Astrocyte (in vitro differentiated cells and primary cell): ENCODE measurements around the gene RAB11FIP3. TPM values are rescaled to one million over a fixed set of nuclear protein-coding genes. Genes with fewer than 3 reads are reported as not detected.

Source experiments
- DNase-seq: peaks from one replicate; pipeline ENCODE4 v3.0.0-alpha.2; 2010; ENCODE audit warnings: low read depth
- FAIRE-seq: peaks from 2 replicates; lab custom pipeline; 2011; peaks lifted over from hg19 to GRCh38; lab: Jason Lieb, UNC
- H2AFZ ChIP-seq: 2 replicates; pipeline ENCODE4 v1.6.0; 2012; ENCODE audit warnings: low read depth, low read length, inconsistent platforms
- H3K27ac ChIP-seq: 2 replicates; pipeline ENCODE4 v1.5.1; 2011; ENCODE audit warnings: low read depth, low read length, inconsistent platforms
- H3K27me3 ChIP-seq: 2 replicates; pipeline ENCODE4 v1.6.0; 2011; ENCODE audit warnings: low read length, inconsistent platforms; ENCODE audit not compliant: insufficient read depth
- H3K36me3 ChIP-seq: 2 replicates; pipeline ENCODE4 v1.5.1; 2011; ENCODE audit warnings: low read length, inconsistent platforms; ENCODE audit not compliant: insufficient read depth
- H3K4me1 ChIP-seq: 2 replicates; pipeline ENCODE4 v1.5.1; 2011; ENCODE audit warnings: low read length, inconsistent platforms; ENCODE audit not compliant: insufficient read depth
- H3K4me2 ChIP-seq: 2 replicates; pipeline ENCODE4 v1.6.0; 2012; ENCODE audit warnings: low read length, inconsistent platforms
- H3K4me3 ChIP-seq: 2 replicates; pipeline ENCODE4 v1.5.1; 2011; ENCODE audit warnings: low read depth, mild to moderate bottlenecking, low read length, inconsistent platforms; ENCODE audit not compliant: insufficient read depth
- H3K79me2 ChIP-seq: 2 replicates; pipeline ENCODE4 v1.6.0; 2012; ENCODE audit warnings: mild to moderate bottlenecking, low read length, inconsistent platforms; ENCODE audit not compliant: insufficient read depth
- H3K9ac ChIP-seq: 2 replicates; pipeline ENCODE4 v1.6.0; 2012; ENCODE audit warnings: mild to moderate bottlenecking, low read length, inconsistent platforms
- H3K9me3 ChIP-seq: 2 replicates; pipeline ENCODE4 v1.5.1; 2012; ENCODE audit warnings: low read depth, mild to moderate bottlenecking, low read length, inconsistent platforms; ENCODE audit not compliant: insufficient read depth
- H4K20me1 ChIP-seq: 2 replicates; pipeline ENCODE4 v1.6.0; 2012; ENCODE audit warnings: low read length, inconsistent platforms; ENCODE audit not compliant: insufficient read depth
- H3K27ac Mint-ChIP-seq: one replicate; pipeline ENCODE4 v1.8.0; 2021; ENCODE audit warnings: mild to moderate bottlenecking, mixed read lengths; ENCODE audit not compliant: unreplicated experiment
- H3K27me3 Mint-ChIP-seq: one replicate; pipeline ENCODE4 v1.8.0; 2021; ENCODE audit warnings: low read depth, mixed read lengths; ENCODE audit not compliant: unreplicated experiment
- H3K36me3 Mint-ChIP-seq: one replicate; pipeline ENCODE4 v1.8.0; 2021; ENCODE audit warnings: low read depth, mixed read lengths; ENCODE audit not compliant: unreplicated experiment
- H3K4me1 Mint-ChIP-seq: one replicate; pipeline ENCODE4 v1.8.0; 2021; ENCODE audit warnings: low read depth, mixed read lengths; ENCODE audit not compliant: unreplicated experiment
- H3K4me3 Mint-ChIP-seq: one replicate; pipeline ENCODE4 v1.8.0; 2021; ENCODE audit warnings: mild to moderate bottlenecking, moderate library complexity, mixed read lengths; ENCODE audit not compliant: unreplicated experiment
- H3K9me3 Mint-ChIP-seq: one replicate; pipeline ENCODE4 v1.8.0; 2021; ENCODE audit warnings: mild to moderate bottlenecking, mixed read lengths; ENCODE audit not compliant: unreplicated experiment
- EZH2 ChIP-seq: IDR thresholded peaks from 2 replicates; pipeline ENCODE4 v1.6.1; 2012; ENCODE audit warnings: mild to moderate bottlenecking, low read length, inconsistent platforms; ENCODE audit not compliant: insufficient read depth
- total RNA-seq: library from RNA; stranded (reverse); gene quantifications from 2 replicates; pipeline ENCODE4 v1.2.1, GENCODE V29; 2021
- TF ChIP-seq, protein P1 (sequence below): IDR thresholded peaks from 2 replicates; pipeline ENCODE4 v1.5.1; 2011; ENCODE audit warnings: low read depth, mild to moderate bottlenecking, inconsistent platforms, low read length, moderate library complexity; ENCODE audit not compliant: insufficient read depth

The RAB11FIP3 gene
- total RNA-seq, 1 donor from 2014 or later: 21.2 TPM

DNA sequence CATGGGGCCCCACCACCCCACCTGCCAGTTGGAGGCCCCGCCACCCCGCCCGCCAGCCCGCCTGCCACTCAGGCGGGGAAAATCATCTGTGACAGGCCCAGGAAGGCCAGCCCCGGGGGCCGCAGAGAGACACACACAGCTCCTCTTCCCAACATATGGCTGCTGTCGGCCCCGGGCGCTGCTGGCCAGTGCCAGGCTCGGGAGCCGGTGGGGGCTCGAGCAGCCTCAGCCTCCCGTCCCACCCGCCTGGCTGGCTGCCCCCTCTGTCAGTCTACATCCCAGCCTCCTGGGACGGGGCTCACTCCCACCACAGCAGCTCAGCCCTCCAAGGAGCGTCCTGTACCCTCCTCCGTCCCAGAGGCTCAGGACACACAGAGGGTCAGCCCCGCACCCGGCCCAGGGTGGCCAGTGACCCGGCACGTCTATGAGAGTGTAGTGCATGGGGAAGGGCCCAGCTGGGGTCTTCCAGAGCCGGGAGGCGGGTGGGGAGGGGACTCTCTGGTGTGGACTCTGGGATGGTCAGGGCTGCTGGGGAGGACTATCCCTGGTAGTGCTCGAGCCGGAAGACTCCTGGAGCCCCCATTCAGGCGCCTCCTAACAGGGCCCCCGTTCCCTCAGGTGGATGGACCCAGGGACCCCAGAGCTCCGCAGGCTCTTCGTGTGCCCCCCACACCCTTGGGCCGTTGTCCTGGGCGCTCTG is 131.2 kb downstream of the RAB11FIP3 start:
- H4K20me1 ChIP-seq: peaks cover 5% of the 10 kb centered on the region
- H3K4me3 Mint-ChIP-seq: no peak overlapping the region
- no peak overlapping the region for H2AFZ ChIP-seq
- no peak for FAIRE-seq
- H3K27me3 ChIP-seq: peaks cover 15% of the 10 kb centered on the region
- no peak overlapping the region for H3K9ac ChIP-seq
- H3K36me3 ChIP-seq: no peaks in the 10 kb centered on the region
- H3K9me3 ChIP-seq: no peaks in the 10 kb centered on the region
- no peaks in the 10 kb centered on the region for H3K36me3 Mint-ChIP-seq
- H3K9me3 Mint-ChIP-seq: no peaks in the 10 kb centered on the region
- peaks cover 16% of the 10 kb centered on the region for H3K4me1 ChIP-seq
- H3K79me2 ChIP-seq: no peaks in the 10 kb centered on the region
- no peak overlapping the region for H3K4me3 ChIP-seq
- H3K4me2 ChIP-seq: no peak overlapping the region
- no peak overlapping the region for H3K27ac ChIP-seq
- no peak for DNase-seq
- peaks cover 3% of the 10 kb centered on the region for H3K27me3 Mint-ChIP-seq
- peaks cover 2% of the 10 kb centered on the region for H3K4me1 Mint-ChIP-seq
- no peak overlapping the region for H3K27ac Mint-ChIP-seq
- TF ChIP-seq EZH2: no peak
- TF ChIP-seq, protein P1, sequence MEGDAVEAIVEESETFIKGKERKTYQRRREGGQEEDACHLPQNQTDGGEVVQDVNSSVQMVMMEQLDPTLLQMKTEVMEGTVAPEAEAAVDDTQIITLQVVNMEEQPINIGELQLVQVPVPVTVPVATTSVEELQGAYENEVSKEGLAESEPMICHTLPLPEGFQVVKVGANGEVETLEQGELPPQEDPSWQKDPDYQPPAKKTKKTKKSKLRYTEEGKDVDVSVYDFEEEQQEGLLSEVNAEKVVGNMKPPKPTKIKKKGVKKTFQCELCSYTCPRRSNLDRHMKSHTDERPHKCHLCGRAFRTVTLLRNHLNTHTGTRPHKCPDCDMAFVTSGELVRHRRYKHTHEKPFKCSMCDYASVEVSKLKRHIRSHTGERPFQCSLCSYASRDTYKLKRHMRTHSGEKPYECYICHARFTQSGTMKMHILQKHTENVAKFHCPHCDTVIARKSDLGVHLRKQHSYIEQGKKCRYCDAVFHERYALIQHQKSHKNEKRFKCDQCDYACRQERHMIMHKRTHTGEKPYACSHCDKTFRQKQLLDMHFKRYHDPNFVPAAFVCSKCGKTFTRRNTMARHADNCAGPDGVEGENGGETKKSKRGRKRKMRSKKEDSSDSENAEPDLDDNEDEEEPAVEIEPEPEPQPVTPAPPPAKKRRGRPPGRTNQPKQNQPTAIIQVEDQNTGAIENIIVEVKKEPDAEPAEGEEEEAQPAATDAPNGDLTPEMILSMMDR: no peak

DNA sequence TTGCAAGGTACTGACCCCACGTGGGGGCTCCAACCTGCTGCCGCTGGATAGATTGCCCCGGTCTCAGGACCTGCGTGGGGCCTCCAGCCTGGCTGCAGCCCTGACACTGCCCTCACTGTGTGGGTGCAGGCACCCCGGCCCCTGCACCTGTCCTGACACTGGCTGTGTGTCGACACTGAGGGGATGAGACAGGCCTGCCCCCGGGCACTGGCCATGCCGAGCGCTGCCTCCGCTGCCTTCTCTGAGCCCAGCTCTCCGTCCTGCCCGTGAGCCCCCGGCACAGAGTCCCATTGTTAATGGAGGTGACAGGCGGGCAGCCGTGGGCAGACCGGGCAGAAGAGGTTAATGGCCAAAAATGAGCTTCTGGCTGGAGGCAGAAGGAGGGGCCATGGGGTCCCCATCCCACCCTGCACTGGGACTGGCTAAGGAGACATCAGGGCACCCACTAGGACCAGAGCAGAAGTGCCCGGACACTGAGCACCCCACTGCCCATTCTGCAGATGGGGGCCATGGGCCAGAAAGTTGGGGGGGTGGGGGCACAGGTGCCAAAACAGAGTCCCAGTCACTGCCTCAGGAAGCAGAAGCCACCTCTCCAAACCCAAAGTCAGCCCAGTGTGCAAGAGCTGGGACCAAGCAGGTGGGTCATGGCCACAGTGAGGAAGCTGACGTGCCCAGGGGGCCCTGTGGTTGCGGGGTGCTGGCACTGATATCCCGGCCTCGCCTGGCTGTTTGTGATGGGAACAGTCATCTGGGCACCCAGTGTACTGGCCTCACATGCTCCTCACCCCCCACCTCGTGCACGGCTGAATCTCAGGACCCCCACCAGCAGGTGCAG is 132.2 kb downstream of the RAB11FIP3 start:
- Histone ChIP-seq H3K4me1 (peaks cover 16% of the 10 kb centered on the region), H3K36me3 (no peaks in the 10 kb centered on the region), H3K27me3 (peaks cover 20% of the 10 kb centered on the region), H3K9me3 (no peaks in the 10 kb centered on the region), H3K27ac (no peak overlapping the region), H3K79me2 (no peaks in the 10 kb centered on the region), H2AFZ (no peak overlapping the region), H3K4me2 (no peak overlapping the region), H4K20me1 (peaks cover 5% of the 10 kb centered on the region), H3K4me3 (no peak overlapping the region), H3K9ac (no peak overlapping the region)
- H3K9me3 Mint-ChIP-seq: no peaks in the 10 kb centered on the region
- H3K27me3 Mint-ChIP-seq: peaks cover 9% of the 10 kb centered on the region
- H3K4me3 Mint-ChIP-seq: no peak overlapping the region
- no peak for TF ChIP-seq EZH2
- TF ChIP-seq, protein P1: no peak
- FAIRE-seq (no peak), DNase-seq (no peak)
- no peaks in the 10 kb centered on the region for H3K36me3 Mint-ChIP-seq
- peaks cover 2% of the 10 kb centered on the region for H3K4me1 Mint-ChIP-seq
- H3K27ac Mint-ChIP-seq: no peak overlapping the region
